Breast epithelium (tissue), 4 donors: ENCODE measurements around the gene CENPE. TPM values are rescaled to one million over a fixed set of nuclear protein-coding genes. Genes with fewer than 3 reads are reported as not detected.

Source experiments
- DNase-seq, 2 donors: peaks; one replicate each; pipeline ENCODE4 v3.0.0-alpha.2; 2019; ENCODE audit warnings: low spot score in 2 of 2
- H3K27ac ChIP-seq, 2 donors: fragments of 200-600 bp; sonication (generic) in 1 of 2; one replicate each; pipeline ENCODE4 v1.5.1; 2016 to 2019; ENCODE audit warnings: mild to moderate bottlenecking in 1 of 2
- H3K27me3 ChIP-seq, 2 donors: fragments of 200-600 bp; sonication (generic) in 1 of 2; one replicate each; pipeline versions ENCODE4 v1.5.1 to v1.6.0; 2017 to 2019; ENCODE audit warnings: control low read depth in 1 of 2, mild to moderate bottlenecking in 1 of 2
- H3K36me3 ChIP-seq: fragments of 200-600 bp; one replicate; pipeline ENCODE4 v1.5.1; 2019
- H3K4me1 ChIP-seq, 2 donors: fragments of 200-600 bp; sonication (generic); one replicate each; pipeline ENCODE4 v1.5.1; 2016 to 2019; ENCODE audit warnings: control low read depth in 1 of 2
- H3K4me3 ChIP-seq, 3 donors: fragments of 200-600 bp; sonication (generic); 1 replicate in 2 of 3; 2 replicates in 1 of 3; pipeline ENCODE4 v1.5.1; 2016 to 2019; ENCODE audit warnings: mild to moderate bottlenecking in 3 of 3, moderate library complexity in 2 of 3
- H3K9me3 ChIP-seq, 2 donors: fragments of 200-600 bp; sonication (generic) in 1 of 2; one replicate each; pipeline ENCODE4 v1.5.1; 2016 to 2019; ENCODE audit warnings: control low read depth in 1 of 2
- POLR2A ChIP-seq: fragments of 450-650 bp; IDR thresholded peaks from one replicate; pipeline ENCODE4 v1.6.1; 2016; ENCODE audit warnings: antibody characterized with exemption, mild to moderate bottlenecking, moderate library complexity
- POLR2AphosphoS5 ChIP-seq, 3 donors: sonication (generic); formaldehyde crosslinking; IDR thresholded peaks; one replicate each; pipeline ENCODE4 v1.6.1; 2017; ENCODE audit warnings: antibody characterized with exemption in 3 of 3
- intact Hi-C: fragments of 100-400 bp; cut with DNase I; formaldehyde crosslinking; loops from one replicate; pipeline ENCODE4 v1.15.1; 2023; ENCODE audit warnings: low total_unique reads
- total RNA-seq, 3 donors: library from RNA; depleted of rRNA; stranded (reverse); fragments of >200 nt; gene quantifications; one replicate each; pipeline ENCODE4 v1.1.0, GENCODE V29; 2016
- TF ChIP-seq, protein P1 (sequence below), 3 donors: fragments of 450-650 bp; IDR thresholded peaks; one replicate each; pipeline ENCODE4 v1.5.1; 2016 to 2017; ENCODE audit warnings: antibody characterized with exemption in 3 of 3, mild to moderate bottlenecking in 3 of 3, moderate library complexity in 3 of 3

The CENPE gene
- total RNA-seq, 3 donors from 2014 or later, result 0.33 to 2.6 (median 1.3) TPM

- no peak overlapping the region for H3K27ac ChIP-seq
- intact Hi-C loops, result no loop called here
- DNase-seq, result no peak
These were observed 69.0 kb downstream of the CENPE start for GRCh38 chr4:103129174-103129573.

DNA sequence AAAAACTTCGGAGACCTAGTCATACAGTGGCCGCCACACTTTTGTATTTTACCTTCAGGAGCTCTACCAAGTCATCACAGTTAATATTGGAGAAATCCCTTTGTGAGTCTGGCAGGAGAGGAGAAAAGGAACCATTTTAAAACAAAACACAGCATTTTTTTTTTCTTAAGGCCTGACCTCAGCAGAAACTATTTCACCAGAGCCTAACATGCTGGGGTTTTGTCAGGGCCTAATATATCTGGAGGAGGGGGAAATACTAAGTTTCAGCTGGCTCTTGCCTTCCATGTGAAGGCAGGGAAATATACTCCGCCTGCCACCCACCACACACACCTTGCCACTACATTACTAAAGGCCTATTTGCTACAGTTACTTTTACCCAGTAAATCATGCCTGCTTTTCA, 72.0 kb downstream of the CENPE start:
- Histone ChIP-seq H3K27me3 (no peaks in the 10 kb centered on the region), H3K27ac (no peak overlapping the region), H3K36me3 (no peaks in the 10 kb centered on the region), H3K4me1 (no peaks in the 10 kb centered on the region), H3K9me3 (no peaks in the 10 kb centered on the region), H3K4me3 (no peak overlapping the region)
- intact Hi-C loops, result no loop called here
- TF ChIP-seq, protein P1, sequence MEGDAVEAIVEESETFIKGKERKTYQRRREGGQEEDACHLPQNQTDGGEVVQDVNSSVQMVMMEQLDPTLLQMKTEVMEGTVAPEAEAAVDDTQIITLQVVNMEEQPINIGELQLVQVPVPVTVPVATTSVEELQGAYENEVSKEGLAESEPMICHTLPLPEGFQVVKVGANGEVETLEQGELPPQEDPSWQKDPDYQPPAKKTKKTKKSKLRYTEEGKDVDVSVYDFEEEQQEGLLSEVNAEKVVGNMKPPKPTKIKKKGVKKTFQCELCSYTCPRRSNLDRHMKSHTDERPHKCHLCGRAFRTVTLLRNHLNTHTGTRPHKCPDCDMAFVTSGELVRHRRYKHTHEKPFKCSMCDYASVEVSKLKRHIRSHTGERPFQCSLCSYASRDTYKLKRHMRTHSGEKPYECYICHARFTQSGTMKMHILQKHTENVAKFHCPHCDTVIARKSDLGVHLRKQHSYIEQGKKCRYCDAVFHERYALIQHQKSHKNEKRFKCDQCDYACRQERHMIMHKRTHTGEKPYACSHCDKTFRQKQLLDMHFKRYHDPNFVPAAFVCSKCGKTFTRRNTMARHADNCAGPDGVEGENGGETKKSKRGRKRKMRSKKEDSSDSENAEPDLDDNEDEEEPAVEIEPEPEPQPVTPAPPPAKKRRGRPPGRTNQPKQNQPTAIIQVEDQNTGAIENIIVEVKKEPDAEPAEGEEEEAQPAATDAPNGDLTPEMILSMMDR (IDR thresholded peaks at IDR 0.05), result no peak
- TF ChIP-seq POLR2AphosphoS5 (IDR thresholded peaks at IDR 0.05) (no peak), POLR2A (no peak)
- no peak for DNase-seq

More at GRCh38 chr4:103129174-103129573, 69.0 kb downstream of the CENPE start:
- no peaks in the 10 kb centered on the region for H3K9me3 ChIP-seq
- no peaks in the 10 kb centered on the region for H3K4me1 ChIP-seq
- H3K4me3 ChIP-seq, result no peak overlapping the region
- H3K36me3 ChIP-seq, result no peaks in the 10 kb centered on the region
- TF ChIP-seq, protein P1 (IDR thresholded peaks at IDR 0.05), result no peak
- no peak for TF ChIP-seq POLR2A
- no peak for TF ChIP-seq POLR2AphosphoS5 (IDR thresholded peaks at IDR 0.05)
- no peaks in the 10 kb centered on the region for H3K27me3 ChIP-seq

- TF ChIP-seq, protein P1 (IDR thresholded peaks at IDR 0.05), result no peak
- TF ChIP-seq POLR2AphosphoS5 (IDR thresholded peaks at IDR 0.05) (no peak), POLR2A (no peak)
- Histone ChIP-seq H3K9me3 (no peaks in the 10 kb centered on the region), H3K4me1 (no peaks in the 10 kb centered on the region), H3K4me3 (no peak overlapping the region), H3K27me3 (no peaks in the 10 kb centered on the region), H3K27ac (no peak overlapping the region), H3K36me3 (no peaks in the 10 kb centered on the region)
- no peak for DNase-seq
- intact Hi-C loops, result no loop called here
These were observed 75.0 kb downstream of the CENPE start for GRCh38 chr4:103123114-103123513.

- Histone ChIP-seq H3K27me3 (no peaks in the 10 kb centered on the region), H3K36me3 (no peaks in the 10 kb centered on the region), H3K4me3 (no peak overlapping the region), H3K27ac (no peak overlapping the region), H3K4me1 (no peaks in the 10 kb centered on the region), H3K9me3 (no peaks in the 10 kb centered on the region)
- no peak for DNase-seq
- intact Hi-C loops, result no loop called here
- TF ChIP-seq, protein P1 (IDR thresholded peaks at IDR 0.05), result no peak
- TF ChIP-seq POLR2A, result no peak
- TF ChIP-seq POLR2AphosphoS5 (IDR thresholded peaks at IDR 0.05), result no peak
These were observed 80.0 kb downstream of the CENPE start for GRCh38 chr4:103118166-103118565.

GRCh38 chr4:103111598-103111997, 86.5 kb downstream of the CENPE start:
- H3K36me3 ChIP-seq, result no peaks in the 10 kb centered on the region
- no peaks in the 10 kb centered on the region for H3K27me3 ChIP-seq
- no peaks in the 10 kb centered on the region for H3K4me1 ChIP-seq
- no peak overlapping the region for H3K27ac ChIP-seq
- DNase-seq, result no peak
- intact Hi-C loops, result no loop called here
- H3K9me3 ChIP-seq, result no peaks in the 10 kb centered on the region
- no peak overlapping the region for H3K4me3 ChIP-seq
- TF ChIP-seq POLR2A (no peak), POLR2AphosphoS5 (IDR thresholded peaks at IDR 0.05) (no peak)
- TF ChIP-seq, protein P1 (IDR thresholded peaks at IDR 0.05), result no peak
